ENCODE measurements around the gene ITGB8. TPM values are rescaled to one million over a fixed set of nuclear protein-coding genes. Genes with fewer than 3 reads are reported as not detected.

ITGB8 gene
- total and polyA plus RNA-seq, 8 donors, result 5.7 to 14.2 (median 6.8) TPM

- DNase-seq, result no peak
- no peak for ATAC-seq
Observed at GRCh38 chr7:20394284-20394683, 63.6 kb downstream of the ITGB8 start.

DNA sequence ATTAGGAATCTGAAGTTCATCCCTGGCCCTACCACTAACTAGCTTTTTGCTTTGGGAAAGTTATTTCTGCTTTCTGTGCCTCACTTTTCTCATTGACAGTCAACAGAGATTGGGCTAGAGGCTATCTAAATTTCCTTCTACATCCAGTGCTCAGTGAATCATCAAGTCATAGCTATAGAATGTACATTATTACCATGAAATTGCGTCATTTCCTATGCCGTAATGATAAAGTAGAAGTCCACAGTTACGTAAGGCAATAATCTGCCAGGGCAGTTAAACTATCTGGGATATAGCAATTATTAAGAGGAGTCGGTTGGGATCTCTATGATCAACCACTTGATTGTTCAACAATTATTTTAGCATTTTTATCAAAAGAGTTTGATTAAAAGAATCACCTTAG is 64.4 kb downstream of the ITGB8 start:
- Histone ChIP-seq H3K9me3 (no peaks in the 10 kb centered on the region), H3K4me1 (peaks cover 0 to 5% of the 10 kb centered on the region in 2 donors), H3K27ac (no peak overlapping the region), H3K4me3 (no peak overlapping the region), H3K36me3 (no peaks in the 10 kb centered on the region), H3K27me3 (no peaks in the 10 kb centered on the region)
- no peak for DNase-seq
- ATAC-seq, result no peak
- intact Hi-C loops (cut with DNase I), result no loop called here
- no peak for TF ChIP-seq CTCF (IDR thresholded peaks at IDR 0.05)

More at GRCh38 chr7:20394284-20394683, 63.6 kb downstream of the ITGB8 start:
- Histone ChIP-seq H3K9me3 (no peaks in the 10 kb centered on the region), H3K27me3 (no peaks in the 10 kb centered on the region), H3K4me1 (peaks cover 0 to 5% of the 10 kb centered on the region in 2 donors), H3K27ac (no peak overlapping the region), H3K4me3 (no peak overlapping the region), H3K36me3 (no peaks in the 10 kb centered on the region)
- intact Hi-C loops (cut with DNase I), result no loop called here
- TF ChIP-seq CTCF (IDR thresholded peaks at IDR 0.05), result no peak

DNA sequence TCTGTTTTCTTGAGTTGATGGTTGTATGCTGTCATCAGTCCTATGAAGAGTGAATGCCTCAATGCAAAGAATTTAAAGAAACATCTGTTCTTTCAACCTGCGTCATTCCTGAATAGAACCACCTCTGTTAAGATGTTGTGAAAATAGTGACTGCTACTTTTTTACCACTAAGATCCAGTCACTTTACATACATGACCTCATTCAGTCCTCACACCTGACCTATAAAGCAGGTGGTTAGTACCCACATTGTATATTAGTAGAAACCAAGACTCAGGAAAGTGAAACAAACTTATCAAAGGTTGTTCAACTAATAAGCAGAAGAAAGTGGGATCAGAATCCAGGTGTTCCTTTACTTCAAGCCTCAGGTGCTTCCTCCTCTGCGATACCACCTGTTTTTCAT is 64.8 kb downstream of the ITGB8 start:
- no peaks in the 10 kb centered on the region for H3K27me3 ChIP-seq
- no peaks in the 10 kb centered on the region for H3K9me3 ChIP-seq
- DNase-seq, result no peak
- H3K27ac ChIP-seq, result no peak overlapping the region
- no peaks in the 10 kb centered on the region for H3K36me3 ChIP-seq
- intact Hi-C loops (cut with DNase I), result no loop called here
- no peak for ATAC-seq
- H3K4me3 ChIP-seq, result no peak overlapping the region
- peaks cover 0 to 5% of the 10 kb centered on the region in 2 donors for H3K4me1 ChIP-seq
- no peak for TF ChIP-seq CTCF (IDR thresholded peaks at IDR 0.05)

DNA sequence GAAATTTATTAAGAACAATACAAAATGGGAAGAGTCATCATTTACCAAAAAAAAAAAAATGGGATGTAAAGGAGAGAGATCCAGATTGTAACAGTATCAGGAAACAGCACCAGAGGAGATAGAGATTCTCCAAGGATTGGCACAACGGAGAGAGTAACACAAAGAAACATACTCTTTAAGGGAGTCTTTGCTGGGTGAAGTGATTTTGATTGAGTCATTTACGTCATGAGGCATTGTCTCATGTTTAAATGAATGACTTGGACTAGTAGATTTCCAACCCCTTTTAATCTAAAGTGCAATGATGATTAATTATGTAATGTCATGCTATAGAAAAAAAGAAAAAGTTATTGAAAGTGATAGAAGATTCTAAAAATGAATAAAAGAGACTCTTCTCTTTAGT is 68.8 kb downstream of the ITGB8 start:
- intact Hi-C loops (cut with DNase I), result no loop called here
- no peak overlapping the region for H3K4me3 ChIP-seq
- TF ChIP-seq CTCF (IDR thresholded peaks at IDR 0.05), result no peak
- no peaks in the 10 kb centered on the region for H3K36me3 ChIP-seq
- DNase-seq (no peak), ATAC-seq (no peak)
- H3K9me3 ChIP-seq, result no peaks in the 10 kb centered on the region
- no peaks in the 10 kb centered on the region for H3K27me3 ChIP-seq
- H3K4me1 ChIP-seq, result peaks cover 0 to 5% of the 10 kb centered on the region in 2 donors
- no peak overlapping the region for H3K27ac ChIP-seq

DNA sequence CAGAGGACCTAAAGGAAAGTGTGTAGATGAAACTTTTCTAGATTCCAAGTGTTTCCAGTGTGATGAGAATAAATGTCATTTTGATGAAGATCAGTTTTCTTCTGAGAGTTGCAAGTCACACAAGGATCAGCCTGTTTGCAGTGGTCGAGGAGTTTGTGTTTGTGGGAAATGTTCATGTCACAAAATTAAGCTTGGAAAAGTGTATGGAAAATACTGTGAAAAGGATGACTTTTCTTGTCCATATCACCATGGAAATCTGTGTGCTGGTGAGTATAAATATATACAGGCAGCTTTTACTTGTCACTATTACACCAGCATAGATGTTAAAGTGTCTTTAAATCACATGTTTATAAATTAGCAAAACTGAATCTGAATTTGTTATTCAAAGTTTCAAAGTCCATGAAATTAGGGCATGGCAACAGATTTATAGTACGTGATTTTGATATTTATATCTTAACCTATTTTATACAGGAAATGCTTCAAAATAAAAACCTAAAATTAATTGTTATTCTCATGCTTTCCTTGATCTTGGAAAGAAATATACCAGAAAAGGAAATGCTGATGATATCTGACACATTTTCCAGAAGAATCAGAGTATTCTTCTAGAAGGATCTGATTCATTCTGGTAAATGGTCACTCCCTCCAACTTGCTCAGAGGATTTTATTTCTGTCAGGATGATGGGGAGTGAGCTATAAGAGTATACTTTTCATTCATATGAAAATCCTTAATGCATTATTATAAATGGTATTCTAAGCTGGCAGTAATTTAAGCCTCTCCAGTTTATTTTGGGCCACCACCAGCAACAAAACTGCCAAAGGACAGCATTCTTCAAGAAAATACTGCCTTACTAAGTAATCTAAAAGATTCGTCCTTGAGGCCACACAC is 71.4 kb downstream of the ITGB8 start:
- H3K27ac ChIP-seq, result no peak overlapping the region
- no peak for TF ChIP-seq CTCF (IDR thresholded peaks at IDR 0.05)
- H3K27me3 ChIP-seq, result no peaks in the 10 kb centered on the region
- no peaks in the 10 kb centered on the region for H3K36me3 ChIP-seq
- DNase-seq (no peak), ATAC-seq (no peak)
- no peaks in the 10 kb centered on the region for H3K4me1 ChIP-seq
- H3K4me3 ChIP-seq, result no peak overlapping the region
- H3K9me3 ChIP-seq, result no peaks in the 10 kb centered on the region
- intact Hi-C loops (cut with DNase I), result no loop called here

All from left lung (tissue), 10 donors.